Coronary artery (tissue), 2 donors: ENCODE results near the gene SCN3A.

Experiments used
- DNase-seq: peaks from one replicate; pipeline ENCODE4 v3.0.0-alpha.2; 2017; ENCODE audit warnings: low spot score
- H3K27ac ChIP-seq, 2 donors: fragments of 200-600 bp; sonication (generic); one replicate each; pipeline ENCODE4 v1.5.1; 2016 to 2019
- H3K4me3 ChIP-seq: fragments of 200-600 bp; sonication (generic); 2 replicates; pipeline ENCODE4 v1.5.1; 2016; ENCODE audit warnings: mild to moderate bottlenecking, moderate library complexity
- CTCF ChIP-seq: fragments of 200-600 bp; sonication (generic); IDR thresholded peaks from one replicate; pipeline ENCODE4 v1.5.1; 2019; ENCODE audit warnings: antibody characterized with exemption

Gene SCN3A

GRCh38 chr2:165193178-165193777 lies 10.6 kb downstream of the SCN3A start:
- DNase-seq = no peak
- no peak overlapping the region for H3K27ac ChIP-seq
- H3K4me3 ChIP-seq = no peak overlapping the region
- no peak for TF ChIP-seq CTCF

GRCh38 chr2:165192729-165193128 lies 11.1 kb downstream of the SCN3A start:
- DNase-seq = no peak
- no peak for TF ChIP-seq CTCF
- H3K4me3 ChIP-seq = no peak overlapping the region
- H3K27ac ChIP-seq = no peak overlapping the region

GRCh38 chr2:165191096-165191728 lies 12.6 kb downstream of the SCN3A start:
- no peak for DNase-seq
- Histone ChIP-seq H3K4me3 (no peak overlapping the region), H3K27ac (no peak overlapping the region)
- TF ChIP-seq CTCF = no peak

GRCh38 chr2:165185633-165186032 lies 18.2 kb downstream of the SCN3A start:
- no peak for DNase-seq
- H3K27ac ChIP-seq = no peak overlapping the region
- TF ChIP-seq CTCF = no peak
- no peak overlapping the region for H3K4me3 ChIP-seq

- no peak for TF ChIP-seq CTCF
- no peak for DNase-seq
- Histone ChIP-seq H3K4me3 (no peak overlapping the region), H3K27ac (no peak overlapping the region)
These were observed 21.8 kb downstream of the SCN3A start for GRCh38 chr2:165182029-165182428.

- TF ChIP-seq CTCF = no peak
- Histone ChIP-seq H3K27ac (no peak overlapping the region), H3K4me3 (no peak overlapping the region)
- no peak for DNase-seq
These were observed 27.1 kb downstream of the SCN3A start for GRCh38 chr2:165176780-165177179.

- no peak for DNase-seq
- Histone ChIP-seq H3K27ac (no peak overlapping the region), H3K4me3 (no peak overlapping the region)
- no peak for TF ChIP-seq CTCF
These were observed 30.6 kb downstream of the SCN3A start for GRCh38 chr2:165173215-165173614.
